Spleen (tissue), 7 donors: ENCODE measurements around the gene PAK1.

Source experiments
- POLR2A ChIP-seq, 3 donors: fragments of 450-650 bp; IDR thresholded peaks; one replicate each; pipeline ENCODE4 v1.5.1; 2017; ENCODE audit warnings: antibody characterized with exemption in 3 of 3, mild to moderate bottlenecking in 1 of 3
- TF ChIP-seq, protein P1 (sequence below), 11 experiments: fragments of 200-600 bp in 7 of 11; fragments of 450-650 bp in 4 of 11; sonication (generic) in 4 of 11; IDR thresholded peaks in 8 of 11; conservative IDR thresholded peaks in 3 of 11; 1 replicate in 7 of 11; 2 replicates in 4 of 11; pipeline versions ENCODE4 v1.4.0 to v1.8.0; 2016 to 2021; ENCODE audit warnings: antibody characterized with exemption in 11 of 11, inconsistent platforms in 4 of 11, mild to moderate bottlenecking in 1 of 11
- donor health status: DM: no; HTN: no; CAD: no; lungs with moderate emphysema.
- donor health status: DM: no; HTN: no; CAD: no.
- donor health status: DM: no; HTN: no; CAD: no.

GRCh38 chr11:77324508-77324907 is 149.4 kb downstream of the PAK1 start:
- TF ChIP-seq, protein P1, sequence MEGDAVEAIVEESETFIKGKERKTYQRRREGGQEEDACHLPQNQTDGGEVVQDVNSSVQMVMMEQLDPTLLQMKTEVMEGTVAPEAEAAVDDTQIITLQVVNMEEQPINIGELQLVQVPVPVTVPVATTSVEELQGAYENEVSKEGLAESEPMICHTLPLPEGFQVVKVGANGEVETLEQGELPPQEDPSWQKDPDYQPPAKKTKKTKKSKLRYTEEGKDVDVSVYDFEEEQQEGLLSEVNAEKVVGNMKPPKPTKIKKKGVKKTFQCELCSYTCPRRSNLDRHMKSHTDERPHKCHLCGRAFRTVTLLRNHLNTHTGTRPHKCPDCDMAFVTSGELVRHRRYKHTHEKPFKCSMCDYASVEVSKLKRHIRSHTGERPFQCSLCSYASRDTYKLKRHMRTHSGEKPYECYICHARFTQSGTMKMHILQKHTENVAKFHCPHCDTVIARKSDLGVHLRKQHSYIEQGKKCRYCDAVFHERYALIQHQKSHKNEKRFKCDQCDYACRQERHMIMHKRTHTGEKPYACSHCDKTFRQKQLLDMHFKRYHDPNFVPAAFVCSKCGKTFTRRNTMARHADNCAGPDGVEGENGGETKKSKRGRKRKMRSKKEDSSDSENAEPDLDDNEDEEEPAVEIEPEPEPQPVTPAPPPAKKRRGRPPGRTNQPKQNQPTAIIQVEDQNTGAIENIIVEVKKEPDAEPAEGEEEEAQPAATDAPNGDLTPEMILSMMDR (IDR thresholded peaks at IDR 0.05 in 8 of 11, conservative IDR thresholded peaks at IDR 0.05 in 3 of 11): no peak
- TF ChIP-seq POLR2A (IDR thresholded peaks at IDR 0.05): no peak
